HepG2 (cell line): Measurements from ENCODE around the gene NOTCH2. TPM values are rescaled to one million over a fixed set of nuclear protein-coding genes. Genes with fewer than 3 reads are reported as not detected.

ENCODE experiments used
- ATAC-seq: fragments of 200-7000 bp; cut with Tn5 transposase; 3 replicates; pipeline ENCODE4 v1.9.1; 2020; ENCODE audit warnings: mild to moderate bottlenecking, moderate library complexity
- BruUV-seq: library from RNA; stranded (reverse); fragments of 400-500 nt; replicated peaks from 2 replicates; lab custom pipeline; 2021; lab: Mats Ljungman, UMichigan
- CTCF ChIA-PET: fragments of 300-600 bp; formaldehyde crosslinking; extraction: SDS; loops from one replicate; lab custom pipeline; 2021; ENCODE audit warnings: low total read pairs, inconsistent platforms, low intra/inter-chr PET ratio; lab: Yijun Ruan, JAX
- POLR2A ChIA-PET: fragments of 350-600 bp; sonication (Branson Sonifier 250); formaldehyde crosslinking; loops from one replicate; lab custom pipeline; 2020; ENCODE audit warnings: antibody characterized with exemption, inconsistent platforms; lab: Yijun Ruan, JAX
- DNase-seq: peaks from one replicate; pipeline ENCODE4 v3.0.0-alpha.2; 2015; ENCODE audit warnings: low spot score
- FAIRE-seq: peaks from 3 replicates; lab custom pipeline; 2011; peaks lifted over from hg19 to GRCh38; lab: Jason Lieb, UNC
- H2AFZ ChIP-seq: one replicate; pipeline ENCODE4 v1.6.1; 2011; ENCODE audit warnings: low read length, inconsistent platforms
- H3K27ac ChIP-seq: fragments of 300-600 bp; 3 replicates; pipeline ENCODE4 v1.8.0; 2011; ENCODE audit warnings: mixed run types, mild to moderate bottlenecking, mixed read lengths, low read length, inconsistent platforms; ENCODE audit not compliant: insufficient read depth; ENCODE audit errors: extremely low read length
- H3K27me3 ChIP-seq, 2 experiments: fragments of 200-600 bp in 1 of 2; 2 replicates in 1 of 2; 3 replicates in 1 of 2; pipeline versions ENCODE4 v1.6.0 to v1.8.0; 2011; ENCODE audit warnings: low read length in 2 of 2, mild to moderate bottlenecking in 2 of 2, moderate library complexity in 2 of 2, inconsistent platforms in 1 of 2; ENCODE audit not compliant: insufficient read depth in 2 of 2, control insufficient read depth in 1 of 2
- H3K36me3 ChIP-seq, 2 experiments: fragments of 200-600 bp in 1 of 2; replicated peaks in 1 of 2; 2 replicates in 1 of 2; 3 replicates in 1 of 2; pipeline versions ENCODE4 v1.5.1 to v1.8.0; 2011; ENCODE audit warnings: low read length in 2 of 2, inconsistent platforms in 1 of 2; ENCODE audit not compliant: insufficient read depth in 2 of 2, control insufficient read depth in 1 of 2
- H3K4me1 ChIP-seq: 2 replicates; pipeline ENCODE4 v1.5.1; 2012; ENCODE audit warnings: low read length, inconsistent platforms; ENCODE audit not compliant: insufficient read depth
- H3K4me2 ChIP-seq: 2 replicates; pipeline ENCODE4 v1.6.0; 2011; ENCODE audit warnings: low read depth, low read length, inconsistent platforms
- H3K4me3 ChIP-seq, 3 experiments: fragments of 200-600 bp in 1 of 3; sonication (generic), shearing (Covaris generic) in 1 of 3; replicated peaks in 1 of 3; 2 replicates each; pipeline ENCODE4 v1.5.1; 2011 to 2016; ENCODE audit warnings: low read length in 3 of 3, inconsistent platforms in 2 of 3, low read depth in 2 of 3, mild to moderate bottlenecking in 2 of 3, control low read depth in 1 of 3, mixed read lengths in 1 of 3; ENCODE audit not compliant: insufficient read depth in 1 of 3
- H3K79me2 ChIP-seq: one replicate; pipeline ENCODE4 v1.6.1; 2011; ENCODE audit warnings: low read length, inconsistent platforms; ENCODE audit not compliant: insufficient read depth
- H3K9ac ChIP-seq: 2 replicates; pipeline ENCODE4 v1.6.0; 2011; ENCODE audit warnings: mild to moderate bottlenecking, low read depth, low read length, inconsistent platforms; ENCODE audit not compliant: insufficient read depth
- H3K9me3 ChIP-seq: 2 replicates; pipeline ENCODE4 v1.5.1; 2012; ENCODE audit warnings: mild to moderate bottlenecking, low read length
- H4K20me1 ChIP-seq: 2 replicates; pipeline ENCODE4 v1.6.0; 2011; ENCODE audit warnings: inconsistent platforms, mild to moderate bottlenecking, low read length, moderate library complexity; ENCODE audit not compliant: insufficient read depth
- BRCA1 ChIP-seq: sonication (generic); formaldehyde crosslinking; IDR thresholded peaks from 2 replicates; pipeline ENCODE4 v1.4.0; 2020; ENCODE audit warnings: missing genetic modification reagents
- HMG20A ChIP-seq: IDR thresholded peaks from 2 replicates; pipeline ENCODE4 v1.6.1; 2016; ENCODE audit warnings: borderline replicate concordance
- HNF4A ChIP-seq: sonication (generic); formaldehyde crosslinking; IDR thresholded peaks from 2 replicates; pipeline ENCODE4 v1.4.0; 2020; ENCODE audit warnings: missing genetic modification reagents
- ZFP41 ChIP-seq: sonication (generic); formaldehyde crosslinking; IDR thresholded peaks from 2 replicates; pipeline ENCODE4 v1.4.0; 2020; ENCODE audit warnings: mild to moderate bottlenecking, missing genetic modification reagents, borderline replicate concordance
- in situ Hi-C: cut with HindIII; loops from 2 replicates; pipeline ENCODE4 v1.10.0; 2017; ENCODE audit warnings: low pct_unique_long_range_greater_than_20kb; ENCODE audit not compliant: extremely low pct_ligation_motif_present
- intact Hi-C: fragments of 100-400 bp; cut with micrococcal nuclease; formaldehyde crosslinking; loops from one replicate; pipeline ENCODE4 v1.10.0; 2022; ENCODE audit not compliant: unreplicated experiment
- polyA plus RNA-seq, 8 experiments: library from polyadenylated mRNA; depleted of rRNA in 3 of 8; stranded (reverse) in 7 of 8; unstranded in 1 of 8; fragments of >200 nt; fragmentation: Illumina TruSeq in 4 of 8; extraction: Trizol in 4 of 8; gene quantifications; 2 replicates each; pipeline versions ENCODE4 v1.2.1 to v1.2.3, GENCODE V29; 2011 to 2016; ENCODE audit warnings: low read depth in 4 of 8, missing spikeins in 1 of 8, mixed read lengths in 1 of 8; ENCODE audit not compliant: insufficient read depth in 1 of 8
- total RNA-seq, 5 experiments: library from RNA; depleted of rRNA; stranded (reverse); fragments of >200 nt; fragmentation: Illumina TruSeq; extraction: Trizol; gene quantifications; 2 replicates each; pipeline ENCODE4 v1.2.3, GENCODE V29; 2016; ENCODE audit warnings: low read depth in 1 of 5
- TF ChIP-seq, protein P1 (sequence below): sonication (generic); formaldehyde crosslinking; IDR thresholded peaks from 2 replicates; pipeline ENCODE4 v1.9.0; 2021; ENCODE audit warnings: missing genetic modification reagents, borderline replicate concordance
- TF ChIP-seq, protein P2 (sequence below): sonication (generic); formaldehyde crosslinking; IDR thresholded peaks from 2 replicates; pipeline ENCODE4 v1.9.0; 2021; ENCODE audit warnings: mild to moderate bottlenecking, missing genetic modification reagents
- TF ChIP-seq, protein P3 (sequence below): sonication (generic); formaldehyde crosslinking; IDR thresholded peaks from 2 replicates; pipeline ENCODE4 v1.4.0; 2020; ENCODE audit warnings: missing genetic modification reagents
- TF ChIP-seq, protein P4 (sequence below): sonication (generic); formaldehyde crosslinking; IDR thresholded peaks from 2 replicates; pipeline ENCODE4 v1.4.0; 2020; ENCODE audit warnings: mild to moderate bottlenecking, low read depth, missing genetic modification reagents

Gene NOTCH2
- total and polyA plus RNA-seq, 2 of the 13 experiments (the other 11 are each of a cell fraction or from before 2014, with no cell fraction given) = 4.0 to 11.4 TPM

DNA sequence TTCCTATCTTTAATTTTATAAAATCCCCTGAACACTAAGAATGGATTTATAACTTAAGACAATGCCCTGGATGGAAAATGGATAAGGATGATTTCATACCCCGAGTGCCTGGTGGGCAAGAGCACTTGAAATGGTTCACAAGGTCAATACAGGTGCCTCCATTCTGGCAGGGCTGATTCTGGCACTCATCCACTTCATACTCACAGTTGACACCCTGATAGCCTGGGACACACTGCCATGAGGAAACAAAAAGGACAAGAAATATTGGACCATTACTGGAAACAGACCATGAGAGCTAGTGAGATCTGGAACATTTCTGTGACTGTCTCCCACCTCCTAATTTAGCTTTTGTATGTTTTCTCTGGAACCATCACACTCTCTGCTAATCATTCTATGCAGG lies 134.1 kb downstream of the NOTCH2 start (continued):
- no peak for TF ChIP-seq HMG20A

DNA sequence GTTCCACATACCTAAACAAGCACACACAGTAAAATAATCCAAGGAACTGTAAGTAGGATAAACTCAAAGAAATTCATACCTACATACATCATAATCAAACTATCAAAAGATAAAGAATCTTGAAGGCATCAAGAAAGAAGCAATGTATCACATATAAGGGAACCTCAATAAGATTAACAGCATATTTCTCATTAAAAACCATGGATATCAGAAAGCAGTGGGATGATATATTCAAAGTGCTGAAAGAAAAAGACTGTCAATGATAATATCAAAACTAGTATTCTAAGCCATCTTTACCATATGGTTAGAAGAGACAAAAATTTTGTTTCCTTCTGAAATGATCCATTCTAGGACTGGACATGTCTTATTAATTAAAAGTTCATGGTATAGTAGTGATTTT lies 136.1 kb downstream of the NOTCH2 start:
- Histone ChIP-seq H3K9me3 (no peaks in the 10 kb centered on the region), H3K9ac (no peak overlapping the region), H3K36me3 (peaks cover 3 to 15% of the 10 kb centered on the region in 2 experiments; a peak in 4 of 5 replicates), H3K27ac (no peak overlapping the region), H3K27me3 (no peaks in the 10 kb centered on the region), H3K4me2 (no peak overlapping the region), H3K4me1 (no peaks in the 10 kb centered on the region), H4K20me1 (no peaks in the 10 kb centered on the region), H3K4me3 (no peak overlapping the region), H3K79me2 (no peaks in the 10 kb centered on the region), H2AFZ (no peak overlapping the region)
- ChIA-PET CTCF (no interaction called here), POLR2A (no interaction called here)
- no TSS peak for BruUV-seq
- in situ Hi-C loops (loop anchor here (5.0 kb wide), 1 partner anchor 36 kb away; the partner anchor contains the start of gene ADAM30), intact Hi-C loops (no loop called here)
- DNase-seq = no peak
- no peak for ATAC-seq
- FAIRE-seq = no peak
- TF ChIP-seq, protein P1, sequence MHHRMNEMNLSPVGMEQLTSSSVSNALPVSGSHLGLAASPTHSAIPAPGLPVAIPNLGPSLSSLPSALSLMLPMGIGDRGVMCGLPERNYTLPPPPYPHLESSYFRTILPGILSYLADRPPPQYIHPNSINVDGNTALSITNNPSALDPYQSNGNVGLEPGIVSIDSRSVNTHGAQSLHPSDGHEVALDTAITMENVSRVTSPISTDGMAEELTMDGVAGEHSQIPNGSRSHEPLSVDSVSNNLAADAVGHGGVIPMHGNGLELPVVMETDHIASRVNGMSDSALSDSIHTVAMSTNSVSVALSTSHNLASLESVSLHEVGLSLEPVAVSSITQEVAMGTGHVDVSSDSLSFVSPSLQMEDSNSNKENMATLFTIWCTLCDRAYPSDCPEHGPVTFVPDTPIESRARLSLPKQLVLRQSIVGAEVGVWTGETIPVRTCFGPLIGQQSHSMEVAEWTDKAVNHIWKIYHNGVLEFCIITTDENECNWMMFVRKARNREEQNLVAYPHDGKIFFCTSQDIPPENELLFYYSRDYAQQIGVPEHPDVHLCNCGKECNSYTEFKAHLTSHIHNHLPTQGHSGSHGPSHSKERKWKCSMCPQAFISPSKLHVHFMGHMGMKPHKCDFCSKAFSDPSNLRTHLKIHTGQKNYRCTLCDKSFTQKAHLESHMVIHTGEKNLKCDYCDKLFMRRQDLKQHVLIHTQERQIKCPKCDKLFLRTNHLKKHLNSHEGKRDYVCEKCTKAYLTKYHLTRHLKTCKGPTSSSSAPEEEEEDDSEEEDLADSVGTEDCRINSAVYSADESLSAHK (CRISPR knock-in tag) = no peak
- no peak for TF ChIP-seq BRCA1 (CRISPR knock-in tag)
- TF ChIP-seq, protein P2, sequence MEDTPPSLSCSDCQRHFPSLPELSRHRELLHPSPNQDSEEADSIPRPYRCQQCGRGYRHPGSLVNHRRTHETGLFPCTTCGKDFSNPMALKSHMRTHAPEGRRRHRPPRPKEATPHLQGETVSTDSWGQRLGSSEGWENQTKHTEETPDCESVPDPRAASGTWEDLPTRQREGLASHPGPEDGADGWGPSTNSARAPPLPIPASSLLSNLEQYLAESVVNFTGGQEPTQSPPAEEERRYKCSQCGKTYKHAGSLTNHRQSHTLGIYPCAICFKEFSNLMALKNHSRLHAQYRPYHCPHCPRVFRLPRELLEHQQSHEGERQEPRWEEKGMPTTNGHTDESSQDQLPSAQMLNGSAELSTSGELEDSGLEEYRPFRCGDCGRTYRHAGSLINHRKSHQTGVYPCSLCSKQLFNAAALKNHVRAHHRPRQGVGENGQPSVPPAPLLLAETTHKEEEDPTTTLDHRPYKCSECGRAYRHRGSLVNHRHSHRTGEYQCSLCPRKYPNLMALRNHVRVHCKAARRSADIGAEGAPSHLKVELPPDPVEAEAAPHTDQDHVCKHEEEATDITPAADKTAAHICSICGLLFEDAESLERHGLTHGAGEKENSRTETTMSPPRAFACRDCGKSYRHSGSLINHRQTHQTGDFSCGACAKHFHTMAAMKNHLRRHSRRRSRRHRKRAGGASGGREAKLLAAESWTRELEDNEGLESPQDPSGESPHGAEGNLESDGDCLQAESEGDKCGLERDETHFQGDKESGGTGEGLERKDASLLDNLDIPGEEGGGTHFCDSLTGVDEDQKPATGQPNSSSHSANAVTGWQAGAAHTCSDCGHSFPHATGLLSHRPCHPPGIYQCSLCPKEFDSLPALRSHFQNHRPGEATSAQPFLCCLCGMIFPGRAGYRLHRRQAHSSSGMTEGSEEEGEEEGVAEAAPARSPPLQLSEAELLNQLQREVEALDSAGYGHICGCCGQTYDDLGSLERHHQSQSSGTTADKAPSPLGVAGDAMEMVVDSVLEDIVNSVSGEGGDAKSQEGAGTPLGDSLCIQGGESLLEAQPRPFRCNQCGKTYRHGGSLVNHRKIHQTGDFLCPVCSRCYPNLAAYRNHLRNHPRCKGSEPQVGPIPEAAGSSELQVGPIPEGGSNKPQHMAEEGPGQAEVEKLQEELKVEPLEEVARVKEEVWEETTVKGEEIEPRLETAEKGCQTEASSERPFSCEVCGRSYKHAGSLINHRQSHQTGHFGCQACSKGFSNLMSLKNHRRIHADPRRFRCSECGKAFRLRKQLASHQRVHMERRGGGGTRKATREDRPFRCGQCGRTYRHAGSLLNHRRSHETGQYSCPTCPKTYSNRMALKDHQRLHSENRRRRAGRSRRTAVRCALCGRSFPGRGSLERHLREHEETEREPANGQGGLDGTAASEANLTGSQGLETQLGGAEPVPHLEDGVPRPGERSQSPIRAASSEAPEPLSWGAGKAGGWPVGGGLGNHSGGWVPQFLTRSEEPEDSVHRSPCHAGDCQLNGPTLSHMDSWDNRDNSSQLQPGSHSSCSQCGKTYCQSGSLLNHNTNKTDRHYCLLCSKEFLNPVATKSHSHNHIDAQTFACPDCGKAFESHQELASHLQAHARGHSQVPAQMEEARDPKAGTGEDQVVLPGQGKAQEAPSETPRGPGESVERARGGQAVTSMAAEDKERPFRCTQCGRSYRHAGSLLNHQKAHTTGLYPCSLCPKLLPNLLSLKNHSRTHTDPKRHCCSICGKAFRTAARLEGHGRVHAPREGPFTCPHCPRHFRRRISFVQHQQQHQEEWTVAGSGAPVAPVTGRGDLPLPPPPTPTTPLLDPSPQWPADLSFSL = no peak
- TF ChIP-seq, protein P3, sequence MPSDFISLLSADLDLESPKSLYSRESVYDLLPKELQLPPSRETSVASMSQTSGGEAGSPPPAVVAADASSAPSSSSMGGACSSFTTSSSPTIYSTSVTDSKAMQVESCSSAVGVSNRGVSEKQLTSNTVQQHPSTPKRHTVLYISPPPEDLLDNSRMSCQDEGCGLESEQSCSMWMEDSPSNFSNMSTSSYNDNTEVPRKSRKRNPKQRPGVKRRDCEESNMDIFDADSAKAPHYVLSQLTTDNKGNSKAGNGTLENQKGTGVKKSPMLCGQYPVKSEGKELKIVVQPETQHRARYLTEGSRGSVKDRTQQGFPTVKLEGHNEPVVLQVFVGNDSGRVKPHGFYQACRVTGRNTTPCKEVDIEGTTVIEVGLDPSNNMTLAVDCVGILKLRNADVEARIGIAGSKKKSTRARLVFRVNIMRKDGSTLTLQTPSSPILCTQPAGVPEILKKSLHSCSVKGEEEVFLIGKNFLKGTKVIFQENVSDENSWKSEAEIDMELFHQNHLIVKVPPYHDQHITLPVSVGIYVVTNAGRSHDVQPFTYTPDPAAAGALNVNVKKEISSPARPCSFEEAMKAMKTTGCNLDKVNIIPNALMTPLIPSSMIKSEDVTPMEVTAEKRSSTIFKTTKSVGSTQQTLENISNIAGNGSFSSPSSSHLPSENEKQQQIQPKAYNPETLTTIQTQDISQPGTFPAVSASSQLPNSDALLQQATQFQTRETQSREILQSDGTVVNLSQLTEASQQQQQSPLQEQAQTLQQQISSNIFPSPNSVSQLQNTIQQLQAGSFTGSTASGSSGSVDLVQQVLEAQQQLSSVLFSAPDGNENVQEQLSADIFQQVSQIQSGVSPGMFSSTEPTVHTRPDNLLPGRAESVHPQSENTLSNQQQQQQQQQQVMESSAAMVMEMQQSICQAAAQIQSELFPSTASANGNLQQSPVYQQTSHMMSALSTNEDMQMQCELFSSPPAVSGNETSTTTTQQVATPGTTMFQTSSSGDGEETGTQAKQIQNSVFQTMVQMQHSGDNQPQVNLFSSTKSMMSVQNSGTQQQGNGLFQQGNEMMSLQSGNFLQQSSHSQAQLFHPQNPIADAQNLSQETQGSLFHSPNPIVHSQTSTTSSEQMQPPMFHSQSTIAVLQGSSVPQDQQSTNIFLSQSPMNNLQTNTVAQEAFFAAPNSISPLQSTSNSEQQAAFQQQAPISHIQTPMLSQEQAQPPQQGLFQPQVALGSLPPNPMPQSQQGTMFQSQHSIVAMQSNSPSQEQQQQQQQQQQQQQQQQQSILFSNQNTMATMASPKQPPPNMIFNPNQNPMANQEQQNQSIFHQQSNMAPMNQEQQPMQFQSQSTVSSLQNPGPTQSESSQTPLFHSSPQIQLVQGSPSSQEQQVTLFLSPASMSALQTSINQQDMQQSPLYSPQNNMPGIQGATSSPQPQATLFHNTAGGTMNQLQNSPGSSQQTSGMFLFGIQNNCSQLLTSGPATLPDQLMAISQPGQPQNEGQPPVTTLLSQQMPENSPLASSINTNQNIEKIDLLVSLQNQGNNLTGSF (CRISPR knock-in tag) = no peak
- TF ChIP-seq ZFP41 (CRISPR knock-in tag) = no peak
- TF ChIP-seq, protein P4, sequence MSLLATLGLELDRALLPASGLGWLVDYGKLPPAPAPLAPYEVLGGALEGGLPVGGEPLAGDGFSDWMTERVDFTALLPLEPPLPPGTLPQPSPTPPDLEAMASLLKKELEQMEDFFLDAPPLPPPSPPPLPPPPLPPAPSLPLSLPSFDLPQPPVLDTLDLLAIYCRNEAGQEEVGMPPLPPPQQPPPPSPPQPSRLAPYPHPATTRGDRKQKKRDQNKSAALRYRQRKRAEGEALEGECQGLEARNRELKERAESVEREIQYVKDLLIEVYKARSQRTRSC = no peak
- no peak for TF ChIP-seq HNF4A (CRISPR knock-in tag)
